Nephron (organoid): Measurements from ENCODE around the gene ATP8A2.

Experiments
- H3K27ac Mint-ChIP-seq, 3 experiments: 2 replicates each; pipeline ENCODE4 v1.8.0; 2020; ENCODE audit warnings: mixed read lengths in 3 of 3, mild to moderate bottlenecking in 2 of 3, moderate library complexity in 1 of 3
- H3K27me3 Mint-ChIP-seq: 2 replicates; pipeline ENCODE4 v1.8.0; 2021; ENCODE audit warnings: low read depth, mild to moderate bottlenecking, moderate library complexity, mixed read lengths
- H3K36me3 Mint-ChIP-seq: 2 replicates; pipeline ENCODE4 v1.8.0; 2020; ENCODE audit warnings: low read depth, mixed read lengths
- H3K4me1 Mint-ChIP-seq: 2 replicates; pipeline ENCODE4 v1.8.0; 2020; ENCODE audit warnings: mixed read lengths
- H3K4me3 Mint-ChIP-seq, 3 experiments: 2 replicates each; pipeline ENCODE4 v1.8.0; 2020; ENCODE audit warnings: mild to moderate bottlenecking in 3 of 3, mixed read lengths in 3 of 3, moderate library complexity in 2 of 3
- H3K9me3 Mint-ChIP-seq: 2 replicates; pipeline ENCODE4 v1.8.0; 2020; ENCODE audit warnings: mixed read lengths
- CTCF ChIP-seq, 3 experiments: fragments of 200-600 bp; sonication (generic); IDR thresholded peaks; one replicate each; pipeline ENCODE4 v1.5.0; 2021; ENCODE audit warnings: antibody characterized with exemption in 3 of 3; ENCODE audit not compliant: unreplicated experiment in 3 of 3

The ATP8A2 gene

DNA sequence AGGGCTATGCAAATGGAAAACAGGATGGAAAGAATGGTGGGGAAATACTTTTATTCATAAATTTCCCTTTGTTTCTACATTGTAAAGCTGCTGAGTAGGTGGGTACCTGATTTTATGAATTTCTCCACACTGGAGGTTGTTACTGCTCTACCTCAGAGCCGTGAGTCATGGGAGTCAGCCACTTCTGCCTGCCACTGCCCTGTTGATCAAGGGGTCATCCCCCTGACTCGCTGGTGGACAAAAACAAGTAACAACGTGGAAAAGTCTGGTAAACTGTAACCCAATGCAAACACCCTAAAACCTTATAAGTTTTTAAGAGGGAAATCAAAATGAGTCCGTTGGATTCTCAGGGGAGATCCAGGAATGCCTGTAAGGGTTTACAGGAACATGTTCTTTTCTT, 329.5 kb downstream of the ATP8A2 start:
- no peaks in the 10 kb centered on the region for H3K4me1 Mint-ChIP-seq
- no peaks in the 10 kb centered on the region for H3K36me3 Mint-ChIP-seq
- H3K4me3 Mint-ChIP-seq: no peak overlapping the region
- peaks cover 5% of the 10 kb centered on the region for H3K27me3 Mint-ChIP-seq
- H3K27ac Mint-ChIP-seq: no peak overlapping the region
- peaks cover 8% of the 10 kb centered on the region for H3K9me3 Mint-ChIP-seq
- TF ChIP-seq CTCF (IDR thresholded peaks at IDR 0.05; ENCODE audit: unreplicated experiment in 3 of 3): no peak

- Mint-ChIP-seq H3K36me3 (no peaks in the 10 kb centered on the region), H3K27me3 (peaks cover under 1% of the 10 kb centered on the region), H3K4me1 (no peaks in the 10 kb centered on the region), H3K4me3 (no peak overlapping the region), H3K9me3 (peaks cover 4% of the 10 kb centered on the region), H3K27ac (no peak overlapping the region)
- TF ChIP-seq CTCF (IDR thresholded peaks at IDR 0.05; ENCODE audit: unreplicated experiment in 3 of 3): no peak
These were observed 330.6 kb downstream of the ATP8A2 start for GRCh38 chr13:25702386-25702785.

- Mint-ChIP-seq H3K27me3 (peaks cover 6% of the 10 kb centered on the region), H3K4me3 (no peak overlapping the region), H3K27ac (peak overlapping the region in 2 of 3 experiments; percentile 15 to 64), H3K36me3 (no peaks in the 10 kb centered on the region), H3K9me3 (no peaks in the 10 kb centered on the region), H3K4me1 (peaks cover 18% of the 10 kb centered on the region)
- no peak for TF ChIP-seq CTCF (IDR thresholded peaks at IDR 0.05; ENCODE audit: unreplicated experiment in 3 of 3)
These were observed 336.0 kb downstream of the ATP8A2 start for GRCh38 chr13:25707726-25708125.

DNA sequence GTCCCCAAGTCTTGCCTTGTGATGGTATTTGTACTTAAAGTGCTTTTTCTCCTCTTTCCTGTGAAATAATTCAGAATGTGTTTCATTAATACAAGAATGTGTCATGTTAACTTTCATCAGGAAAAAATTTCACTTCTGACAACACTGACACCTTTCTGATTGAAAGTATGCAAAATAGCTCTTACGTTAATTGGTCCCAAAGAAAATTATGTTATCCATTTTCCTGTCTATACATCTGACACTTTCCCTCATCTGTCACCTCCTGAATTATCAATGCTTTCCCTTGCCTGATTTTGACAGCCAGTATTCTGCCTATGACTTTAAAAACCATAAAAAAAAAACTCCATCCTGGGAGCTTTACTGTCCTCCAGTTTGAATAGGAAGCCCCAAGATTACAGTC, 336.5 kb downstream of the ATP8A2 start:
- H3K36me3 Mint-ChIP-seq: no peaks in the 10 kb centered on the region
- H3K27me3 Mint-ChIP-seq: peaks cover 6% of the 10 kb centered on the region
- peaks cover 18% of the 10 kb centered on the region for H3K4me1 Mint-ChIP-seq
- no peak overlapping the region for H3K4me3 Mint-ChIP-seq
- TF ChIP-seq CTCF (IDR thresholded peaks at IDR 0.05; ENCODE audit: unreplicated experiment in 3 of 3): no peak
- no peaks in the 10 kb centered on the region for H3K9me3 Mint-ChIP-seq
- peak overlapping the region in 2 of 3 experiments; percentile 15 to 64 for H3K27ac Mint-ChIP-seq

DNA sequence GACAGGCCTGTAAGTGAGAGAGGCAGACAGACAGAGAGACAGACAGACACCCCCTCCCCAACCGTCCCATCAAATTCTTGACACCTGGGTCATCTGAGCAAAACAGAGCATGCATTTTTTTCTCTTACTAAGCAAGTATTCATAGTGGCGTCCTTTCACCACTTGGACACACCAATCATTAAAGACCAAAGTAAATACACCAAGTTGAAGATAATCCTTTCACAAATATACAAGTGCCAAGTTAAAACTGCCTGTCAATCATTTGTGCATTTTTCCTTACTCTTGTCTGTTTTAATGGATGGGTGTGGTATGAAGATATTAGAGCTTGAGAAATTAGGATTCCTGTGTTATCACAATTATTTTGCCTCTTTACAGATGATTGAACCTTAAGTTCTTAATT, 337.3 kb downstream of the ATP8A2 start:
- no peaks in the 10 kb centered on the region for H3K9me3 Mint-ChIP-seq
- H3K4me1 Mint-ChIP-seq: peaks cover 18% of the 10 kb centered on the region
- H3K36me3 Mint-ChIP-seq: no peaks in the 10 kb centered on the region
- H3K27me3 Mint-ChIP-seq: peaks cover 6% of the 10 kb centered on the region
- peak overlapping the region; percentile 3 to 65 (median 40) for H3K27ac Mint-ChIP-seq
- TF ChIP-seq CTCF (IDR thresholded peaks at IDR 0.05; ENCODE audit: unreplicated experiment in 3 of 3): no peak
- H3K4me3 Mint-ChIP-seq: no peak overlapping the region

- H3K9me3 Mint-ChIP-seq: no peaks in the 10 kb centered on the region
- peaks cover 6% of the 10 kb centered on the region for H3K27me3 Mint-ChIP-seq
- no peak overlapping the region for H3K4me3 Mint-ChIP-seq
- no peak for TF ChIP-seq CTCF (IDR thresholded peaks at IDR 0.05; ENCODE audit: unreplicated experiment in 3 of 3)
- no peak overlapping the region for H3K27ac Mint-ChIP-seq
- no peaks in the 10 kb centered on the region for H3K36me3 Mint-ChIP-seq
- H3K4me1 Mint-ChIP-seq: no peaks in the 10 kb centered on the region
These were observed 344.0 kb downstream of the ATP8A2 start for GRCh38 chr13:25715760-25716159.
